Epithelial cell of esophagus (primary cell): ENCODE results near the gene SH3TC2.

Source experiments
- DNase-seq: peaks from one replicate; pipeline ENCODE4 v3.0.0; 2010; ENCODE audit warnings: low read depth
- H3K4me3 ChIP-seq: 2 replicates; pipeline ENCODE4 v1.5.1; 2011; ENCODE audit warnings: mild to moderate bottlenecking, low read length, control low read depth
- TF ChIP-seq, protein P1 (sequence below): IDR thresholded peaks from 2 replicates; pipeline ENCODE4 v1.5.1; 2011; ENCODE audit warnings: low read depth, mild to moderate bottlenecking, low read length, control low read depth, inconsistent platforms; ENCODE audit not compliant: insufficient read depth; ENCODE audit errors: missing control alignments

Gene SH3TC2

GRCh38 chr5:149072791-149073190 is 9.9 kb upstream of the SH3TC2 start:
- no peak for DNase-seq
- H3K4me3 ChIP-seq: no peak overlapping the region
- TF ChIP-seq, protein P1, sequence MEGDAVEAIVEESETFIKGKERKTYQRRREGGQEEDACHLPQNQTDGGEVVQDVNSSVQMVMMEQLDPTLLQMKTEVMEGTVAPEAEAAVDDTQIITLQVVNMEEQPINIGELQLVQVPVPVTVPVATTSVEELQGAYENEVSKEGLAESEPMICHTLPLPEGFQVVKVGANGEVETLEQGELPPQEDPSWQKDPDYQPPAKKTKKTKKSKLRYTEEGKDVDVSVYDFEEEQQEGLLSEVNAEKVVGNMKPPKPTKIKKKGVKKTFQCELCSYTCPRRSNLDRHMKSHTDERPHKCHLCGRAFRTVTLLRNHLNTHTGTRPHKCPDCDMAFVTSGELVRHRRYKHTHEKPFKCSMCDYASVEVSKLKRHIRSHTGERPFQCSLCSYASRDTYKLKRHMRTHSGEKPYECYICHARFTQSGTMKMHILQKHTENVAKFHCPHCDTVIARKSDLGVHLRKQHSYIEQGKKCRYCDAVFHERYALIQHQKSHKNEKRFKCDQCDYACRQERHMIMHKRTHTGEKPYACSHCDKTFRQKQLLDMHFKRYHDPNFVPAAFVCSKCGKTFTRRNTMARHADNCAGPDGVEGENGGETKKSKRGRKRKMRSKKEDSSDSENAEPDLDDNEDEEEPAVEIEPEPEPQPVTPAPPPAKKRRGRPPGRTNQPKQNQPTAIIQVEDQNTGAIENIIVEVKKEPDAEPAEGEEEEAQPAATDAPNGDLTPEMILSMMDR: no peak

GRCh38 chr5:149072376-149072775 is 9.5 kb upstream of the SH3TC2 start:
- TF ChIP-seq, protein P1: no peak
- DNase-seq: no peak
- no peak overlapping the region for H3K4me3 ChIP-seq

DNA sequence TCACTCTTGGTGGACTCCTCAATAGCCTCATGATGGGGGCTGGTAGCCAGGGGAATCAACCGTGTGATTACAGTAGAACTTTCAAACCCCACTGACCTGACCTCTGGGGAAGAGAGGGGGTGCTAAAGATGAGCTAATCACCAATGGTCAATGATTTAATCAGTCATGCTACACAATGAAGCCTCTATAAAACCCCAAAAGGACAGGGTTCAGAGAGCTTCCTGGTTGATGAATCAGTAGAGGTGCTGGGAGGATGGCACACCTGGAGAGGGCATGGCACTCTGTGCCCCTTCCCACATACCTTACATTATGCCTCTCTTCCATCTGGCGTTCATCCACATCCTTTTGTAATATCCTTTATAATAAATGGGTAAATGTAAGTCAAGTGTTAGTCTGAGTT is 8.9 kb upstream of the SH3TC2 start:
- no peak for DNase-seq
- H3K4me3 ChIP-seq: no peak overlapping the region
- TF ChIP-seq, protein P1: no peak

GRCh38 chr5:149071216-149071615 is 8.4 kb upstream of the SH3TC2 start:
- TF ChIP-seq, protein P1: no peak
- DNase-seq: no peak
- H3K4me3 ChIP-seq: no peak overlapping the region

- TF ChIP-seq, protein P1: no peak
- DNase-seq: no peak
- no peak overlapping the region for H3K4me3 ChIP-seq
Measured at GRCh38 chr5:149069711-149070110, 6.8 kb upstream of the SH3TC2 start.

GRCh38 chr5:149063896-149064478 is 1.1 kb upstream of the SH3TC2 start:
- no peak overlapping the region for H3K4me3 ChIP-seq
- TF ChIP-seq, protein P1: no peak

DNA sequence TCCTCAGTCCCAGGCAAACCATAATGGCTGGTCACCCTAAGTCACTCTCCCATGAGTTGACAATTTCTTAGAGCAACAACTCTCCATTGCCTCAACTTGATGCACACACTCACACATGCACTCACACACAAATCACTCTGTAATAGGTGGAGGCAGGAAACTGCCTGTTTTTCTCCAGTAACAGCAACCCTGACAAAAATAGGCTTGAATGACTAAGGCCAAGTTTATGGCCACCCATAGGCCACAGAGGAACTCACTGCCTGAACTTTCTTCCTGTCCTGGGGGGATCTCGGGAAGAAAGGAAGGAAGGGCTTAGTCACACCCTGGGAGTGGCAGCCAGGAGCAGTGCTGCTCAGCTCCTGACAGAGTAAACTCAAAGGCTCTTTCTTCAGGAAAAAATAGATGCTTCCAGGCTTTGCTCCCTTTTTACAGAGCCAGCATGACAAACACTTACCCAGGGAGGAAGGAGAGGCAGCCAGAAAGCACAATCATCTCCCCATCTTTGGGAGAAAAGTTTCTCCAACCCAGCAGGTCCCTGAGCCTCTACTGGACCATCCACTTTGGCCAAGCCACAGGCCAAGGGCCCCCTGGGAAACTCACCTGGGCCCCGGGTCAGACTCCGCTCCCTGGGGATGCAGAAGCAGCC is 368 bp downstream of the SH3TC2 start:
- H3K4me3 ChIP-seq: no peak overlapping the region
- DNase-seq: peak; percentile 94
- TF ChIP-seq, protein P1: no peak

More at GRCh38 chr5:149063896-149064478, 1.1 kb upstream of the SH3TC2 start:
- peak; percentile 82 for DNase-seq
